DMS 273 treated with DMSO at 0.1 percent for 48 hours (cell line): Measurements from ENCODE around the gene WDR81.
"Not testable (repeated sequence)": the region's sequence is repeated elsewhere in the genome, so short reads cannot be mapped to it uniquely, and the experiment has no call there.

Experiments
- DNase-seq: peaks from one replicate; lab custom pipeline; 2025; lab: John Stamatoyannopoulos, UW

WDR81 gene

GRCh38 chr17:1713160-1713877, 11.2 kb upstream of the WDR81 start:
- DNase-seq, result no peak

- DNase-seq, result no peak
Measured at GRCh38 chr17:1713878-1714426, 10.6 kb upstream of the WDR81 start.

- DNase-seq, result peak; percentile 59
Measured at GRCh38 chr17:1714427-1714979, 10.0 kb upstream of the WDR81 start.

- no peak for DNase-seq
Measured at GRCh38 chr17:1714980-1715802, 9.3 kb upstream of the WDR81 start.

- no peak for DNase-seq
Measured at GRCh38 chr17:1715803-1716075, 8.8 kb upstream of the WDR81 start.

- peak; percentile 96 for DNase-seq
Measured at GRCh38 chr17:1716076-1716911, 8.2 kb upstream of the WDR81 start.

GRCh38 chr17:1716912-1717695, 7.4 kb upstream of the WDR81 start:
- DNase-seq, result peak; percentile 96

- no peak for DNase-seq
Measured at GRCh38 chr17:1718362-1719165, 5.9 kb upstream of the WDR81 start.

GRCh38 chr17:1720856-1721386, 3.6 kb upstream of the WDR81 start:
- no peak for DNase-seq

GRCh38 chr17:1722022-1722421, 2.5 kb upstream of the WDR81 start:
- not testable (repeated sequence) for DNase-seq

GRCh38 chr17:1724869-1725641, 551 bp downstream of the WDR81 start:
- DNase-seq, result no peak

- DNase-seq, result no peak
Measured at GRCh38 chr17:1725642-1726511, 1.4 kb downstream of the WDR81 start.

GRCh38 chr17:1726626-1727257, 2.2 kb downstream of the WDR81 start:
- DNase-seq, result no peak

- DNase-seq, result no peak
Measured at GRCh38 chr17:1727258-1727789, 2.8 kb downstream of the WDR81 start.

- no peak for DNase-seq
Measured at GRCh38 chr17:1727876-1728630, 3.5 kb downstream of the WDR81 start.

- no peak for DNase-seq
Measured at GRCh38 chr17:1729966-1730325, 5.4 kb downstream of the WDR81 start.
